NCI-H2227 (cell line): Measurements from ENCODE around the gene RAI1.

Source experiments
- DNase-seq: peaks from one replicate; lab custom pipeline; 2025; ENCODE audit not compliant: unreplicated experiment; lab: John Stamatoyannopoulos, UW

RAI1 gene

DNA sequence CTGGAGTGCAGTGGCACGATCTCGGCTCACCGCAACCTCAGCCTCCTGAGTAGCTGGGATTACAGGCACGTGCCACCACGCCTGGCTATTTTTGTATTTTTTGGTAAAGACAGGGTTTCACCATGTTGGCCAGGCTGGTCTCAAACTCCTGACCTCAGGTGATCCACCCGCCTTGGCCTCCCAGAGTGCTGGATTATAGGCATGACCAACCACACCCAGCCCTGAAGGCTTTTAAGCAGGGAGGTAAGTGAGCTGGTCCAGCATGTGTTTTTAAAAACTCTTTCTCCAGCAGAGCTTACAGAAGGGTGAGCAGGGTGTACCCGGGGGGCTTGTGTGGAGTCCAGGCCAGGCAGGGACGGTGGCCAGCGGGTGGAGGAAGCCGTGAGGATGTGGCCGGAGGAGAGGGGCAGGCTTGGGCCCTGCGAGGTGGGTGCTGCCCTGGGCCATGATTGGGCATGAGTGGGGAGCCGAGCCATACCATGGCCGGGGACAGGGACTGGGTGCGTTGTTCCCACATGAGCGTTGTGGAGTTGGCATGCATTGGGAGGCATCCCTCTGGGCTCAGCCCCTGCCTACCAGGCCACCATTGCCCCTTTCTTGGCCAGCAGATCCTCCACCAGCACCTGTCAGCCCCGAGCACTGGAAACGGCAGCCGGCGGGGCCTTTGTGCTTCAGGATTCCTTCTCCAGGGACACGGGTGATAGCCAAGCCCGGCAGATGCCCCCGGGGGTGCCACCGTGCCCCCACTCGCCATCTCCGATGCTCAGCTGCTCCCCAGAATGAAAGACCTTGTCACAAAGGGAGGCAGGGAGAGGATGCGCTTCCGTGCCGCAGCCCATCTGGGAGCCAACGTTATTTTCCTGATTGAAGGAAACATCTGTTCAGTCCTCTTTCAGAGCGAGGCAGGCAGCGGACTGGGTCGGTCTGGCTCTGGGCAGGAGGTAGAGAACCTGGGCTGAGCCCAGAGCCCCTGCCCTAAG is 64.5 kb downstream of the RAI1 start:
- DNase-seq, result no peak

GRCh38 chr17:17748179-17748578 is 66.9 kb downstream of the RAI1 start:
- no peak for DNase-seq

DNA sequence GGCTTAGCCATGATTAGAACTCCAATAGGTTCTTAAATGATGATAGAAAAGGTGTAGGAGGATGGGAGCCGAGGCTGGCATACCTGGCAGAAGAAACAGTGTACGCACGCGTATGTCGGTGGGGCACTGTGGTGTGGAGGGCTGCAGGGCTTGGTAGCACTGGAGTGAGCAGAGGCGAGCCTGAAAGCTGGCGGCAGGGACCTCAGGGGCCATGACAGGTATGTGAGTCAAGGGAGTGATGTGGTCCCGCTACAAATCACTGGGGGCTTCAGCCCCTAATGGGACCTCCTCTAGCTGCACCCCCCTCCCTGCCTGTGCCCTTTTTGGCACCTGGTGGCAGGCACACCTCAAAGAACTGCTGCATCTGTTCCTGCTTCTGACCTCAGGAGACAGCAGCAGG is 67.3 kb downstream of the RAI1 start:
- DNase-seq, result no peak

DNA sequence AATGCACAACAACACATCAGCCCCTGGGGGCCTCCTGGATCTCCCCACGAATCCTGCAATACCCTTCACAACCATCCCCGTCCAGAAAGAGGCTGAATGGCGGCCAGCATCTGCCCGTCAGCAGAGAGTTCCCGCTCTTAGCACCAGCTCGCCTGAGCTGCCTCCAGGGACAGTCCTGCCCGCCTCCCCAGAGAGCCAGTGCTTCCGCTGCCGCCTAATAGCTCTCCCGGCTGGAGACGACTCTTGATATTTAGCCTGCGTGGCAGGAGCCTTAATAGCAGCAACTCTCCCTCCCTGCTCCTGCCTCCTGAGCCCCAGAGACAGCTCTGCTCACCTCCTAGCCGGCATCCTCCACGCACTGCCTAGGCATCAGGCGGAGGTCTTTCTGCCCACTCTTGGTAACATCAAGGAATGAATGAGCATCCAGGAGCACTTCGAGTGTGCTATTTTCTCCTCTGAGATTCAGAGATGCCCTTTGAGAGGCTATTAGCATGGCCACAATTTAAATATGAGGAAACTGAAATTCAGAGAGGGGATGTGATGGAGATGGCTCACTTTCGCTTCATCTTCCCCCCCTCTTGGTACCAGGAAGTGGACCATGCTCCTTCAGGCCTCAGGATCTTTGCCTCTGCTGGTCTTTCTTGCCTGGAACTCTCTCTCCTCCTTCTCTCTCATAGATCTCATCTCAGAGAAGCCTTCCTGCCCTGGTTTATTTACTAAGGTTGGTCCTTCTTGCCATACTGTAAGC is 67.9 kb downstream of the RAI1 start:
- DNase-seq, result peak; percentile 82

- DNase-seq, result peak; percentile 76
Observed at GRCh38 chr17:17749921-17750320, 68.7 kb downstream of the RAI1 start.

DNA sequence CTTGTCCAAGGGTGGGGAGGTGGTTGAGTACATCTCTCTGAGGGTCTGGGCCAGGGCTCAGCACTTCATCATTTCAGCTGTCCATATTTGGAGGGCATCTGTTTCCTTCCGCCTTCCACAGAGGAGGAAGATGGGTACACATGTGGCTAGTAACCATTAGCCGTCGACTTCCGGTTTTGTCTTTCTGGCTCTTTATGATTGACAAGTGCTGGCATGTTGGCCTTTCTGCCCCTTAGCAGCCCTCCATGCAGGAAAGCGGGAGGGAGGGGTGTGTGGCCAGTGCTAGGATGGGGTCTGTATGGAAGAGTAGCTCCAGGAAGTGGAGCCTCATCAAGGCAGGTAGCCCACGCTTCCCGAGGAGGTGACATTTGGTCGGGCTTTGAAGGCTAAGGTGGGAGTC is 69.6 kb downstream of the RAI1 start:
- no peak for DNase-seq

DNA sequence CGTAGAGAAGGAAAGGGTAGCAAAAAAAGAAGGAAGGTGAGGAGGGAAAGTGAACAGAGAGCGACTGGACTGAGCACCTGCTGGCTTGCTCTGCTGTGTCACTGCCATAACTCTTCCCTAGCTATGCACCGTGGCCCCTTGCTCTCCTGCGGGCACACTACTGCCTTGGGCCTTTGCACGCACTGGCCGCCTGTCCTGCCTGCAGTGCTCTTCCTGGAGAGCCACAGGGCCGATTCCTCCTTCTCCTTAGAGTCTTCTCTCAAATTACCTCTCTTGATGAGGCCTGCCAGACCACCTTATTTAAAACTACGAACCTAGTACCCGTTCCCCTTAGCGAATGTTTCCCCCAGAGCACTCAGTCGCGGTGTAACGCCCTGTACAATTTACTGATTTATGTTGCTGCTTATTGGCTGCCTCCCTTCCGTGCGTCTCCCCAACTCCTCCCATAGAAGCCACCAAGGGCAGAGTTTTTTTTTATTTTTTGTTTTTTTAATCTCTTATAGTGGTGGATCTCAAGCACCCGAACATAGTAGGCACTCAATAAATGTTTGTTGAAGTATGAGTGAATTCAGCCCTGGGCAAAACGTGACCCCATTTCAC is 70.3 kb downstream of the RAI1 start:
- DNase-seq, result no peak

GRCh38 chr17:17752089-17752820 is 71.0 kb downstream of the RAI1 start:
- DNase-seq, result peak; percentile 62

DNA sequence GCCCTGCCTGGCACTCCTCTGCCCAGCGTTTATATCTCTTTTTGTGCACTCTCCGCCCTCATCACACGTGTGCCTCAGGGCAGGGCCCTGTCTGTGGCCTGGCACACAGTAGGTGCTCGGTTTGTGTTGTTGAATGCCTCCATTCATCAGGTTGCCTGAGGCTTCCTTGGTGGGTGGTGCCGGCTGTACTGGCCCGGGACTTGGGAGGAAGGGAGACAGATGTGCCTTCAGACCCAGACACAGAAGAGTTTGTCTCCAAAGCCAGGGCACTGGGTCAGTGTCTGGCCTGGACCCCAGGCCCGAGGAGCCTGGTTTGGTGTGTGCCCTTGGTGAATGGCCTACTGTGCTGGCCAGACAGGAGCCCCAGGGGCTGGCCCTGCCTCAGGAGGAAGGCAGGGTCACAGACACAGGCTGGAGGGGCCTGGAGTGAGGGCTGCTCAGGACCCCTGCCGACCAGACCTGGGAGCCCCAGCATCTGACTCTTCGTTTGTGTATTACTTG is 71.6 kb downstream of the RAI1 start:
- DNase-seq, result no peak

- DNase-seq, result no peak
Observed at GRCh38 chr17:17754719-17755686, 73.7 kb downstream of the RAI1 start.

GRCh38 chr17:17755715-17756114 is 74.5 kb downstream of the RAI1 start:
- no peak for DNase-seq

- DNase-seq, result no peak
Observed at GRCh38 chr17:17757391-17757791, 76.1 kb downstream of the RAI1 start.

- peak; percentile 66 for DNase-seq
Observed at GRCh38 chr17:17757956-17758845, 76.9 kb downstream of the RAI1 start.

DNA sequence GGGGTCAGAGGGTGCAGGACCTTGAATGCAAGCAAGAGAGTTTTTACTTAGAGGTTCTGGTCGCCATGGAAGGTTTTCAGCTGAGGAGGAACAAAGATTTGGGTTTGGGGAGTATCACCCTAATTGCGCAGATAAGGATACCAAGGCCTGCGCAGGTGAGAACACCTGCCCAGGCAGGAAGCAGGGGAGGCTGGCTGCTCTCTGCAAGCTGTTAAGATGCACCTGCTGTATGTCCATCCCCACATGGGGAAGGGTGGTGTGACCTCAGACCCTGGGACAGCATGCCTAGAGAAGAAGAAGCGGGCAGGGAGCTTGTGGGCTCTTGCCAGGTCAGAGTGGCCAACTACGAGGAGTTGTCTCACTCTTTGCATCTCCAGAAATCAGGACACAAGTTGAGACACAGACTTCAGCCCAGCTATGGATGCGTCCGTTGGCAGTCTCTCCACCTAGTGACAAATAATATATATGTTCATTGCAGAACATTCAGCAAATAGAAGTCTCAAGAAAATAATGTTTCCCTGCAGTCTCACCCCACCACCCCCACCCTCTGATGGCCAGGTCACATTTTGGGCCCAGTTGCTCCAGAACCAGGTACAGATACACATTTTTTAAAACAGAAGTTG is 77.8 kb downstream of the RAI1 start:
- no peak for DNase-seq

DNA sequence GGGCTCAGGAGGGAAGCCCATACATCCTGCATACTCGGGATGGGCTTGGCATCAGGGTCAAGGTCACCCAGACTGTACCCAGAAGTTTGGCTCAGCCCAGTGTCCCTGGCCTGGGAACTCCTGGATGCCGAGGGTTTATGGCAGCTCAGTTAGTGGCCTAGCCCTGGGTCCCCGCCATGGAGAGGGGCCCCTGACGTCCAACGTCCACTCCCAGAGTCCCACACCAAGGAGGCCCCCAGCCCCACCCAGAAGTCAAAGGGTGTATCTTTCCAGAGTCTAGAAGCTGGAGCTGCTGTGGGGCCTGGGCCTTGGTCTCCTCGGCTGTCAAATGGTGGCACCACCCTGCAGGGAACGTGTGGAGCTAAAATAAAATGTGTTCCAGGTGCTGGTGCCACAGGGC is 79.1 kb downstream of the RAI1 start:
- no peak for DNase-seq

- no peak for DNase-seq
Observed at GRCh38 chr17:17760872-17761550, 79.8 kb downstream of the RAI1 start.

DNA sequence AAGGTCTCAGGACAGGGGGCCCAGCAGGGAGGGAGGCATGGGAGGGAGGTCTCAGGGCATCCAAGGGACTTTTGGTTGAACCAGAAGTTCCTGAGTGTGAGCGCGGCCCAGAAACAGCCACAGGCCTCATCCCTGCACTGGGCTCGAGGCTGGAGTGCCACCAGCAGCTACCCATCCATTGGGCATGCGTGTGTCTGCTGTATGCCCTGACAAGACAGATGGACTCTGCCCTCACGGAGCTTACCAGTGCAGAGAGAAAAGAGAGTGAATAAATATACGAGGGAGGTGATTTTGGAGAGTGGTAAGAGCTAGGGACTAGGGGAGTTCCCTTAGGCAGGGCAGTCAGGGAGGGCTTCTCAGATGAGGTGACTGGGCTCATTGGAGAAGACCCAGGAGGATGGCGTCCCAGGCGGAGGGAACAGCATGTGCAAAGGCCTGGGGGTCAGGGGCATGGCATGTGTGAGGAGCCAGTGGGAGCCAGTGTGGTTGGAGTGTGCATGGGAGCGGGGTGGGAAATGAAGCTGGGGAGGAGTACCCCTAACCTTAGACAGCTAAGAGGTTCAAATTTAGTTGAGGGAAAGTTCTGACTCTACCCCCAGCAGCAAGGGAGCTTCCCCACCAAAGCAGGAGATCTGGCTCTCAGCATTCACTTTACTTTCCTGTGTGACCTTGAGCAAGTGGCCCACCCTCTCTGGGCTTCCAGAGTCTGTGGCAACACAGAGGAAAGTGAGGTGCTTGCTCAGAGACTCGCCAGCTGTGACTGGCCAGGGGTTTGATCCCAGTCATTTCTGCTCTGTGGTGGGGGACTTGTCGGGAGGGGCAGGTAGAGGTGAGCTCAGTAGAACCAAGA is 80.9 kb downstream of the RAI1 start:
- DNase-seq, result no peak
